Psoas muscle (tissue), 8 donors: ENCODE measurements around the gene NR2C2. TPM values are rescaled to one million over a fixed set of nuclear protein-coding genes. Genes with fewer than 3 reads are reported as not detected.

ENCODE experiments used
- ATAC-seq, 4 donors: fragments of 200-7000 bp; cut with Tn5 transposase; one replicate each; pipeline ENCODE4 v1.9.1; 2020; ENCODE audit warnings: moderate library complexity in 3 of 4, mild to moderate bottlenecking in 2 of 4
- DNase-seq, 2 donors: peaks; one replicate each; pipeline ENCODE4 v3.0.0-alpha.2; 2020
- H3K27ac ChIP-seq: fragments of 200-600 bp; one replicate; pipeline ENCODE4 v1.8.0; 2022
- H3K27me3 ChIP-seq, 3 donors: fragments of 200-600 bp in 1 of 3; one replicate each; pipeline versions ENCODE4 v1.6.1 to v1.8.0; 2013 to 2022; ENCODE audit warnings: low read length in 2 of 3, mild to moderate bottlenecking in 2 of 3, moderate library complexity in 1 of 3; ENCODE audit not compliant: insufficient read depth in 3 of 3
- H3K36me3 ChIP-seq, 2 donors: fragments of 200-600 bp in 1 of 2; one replicate each; pipeline versions ENCODE4 v1.6.1 to v1.8.0; 2013 to 2022; ENCODE audit warnings: low read depth in 1 of 2, mild to moderate bottlenecking in 1 of 2, moderate library complexity in 1 of 2; ENCODE audit not compliant: insufficient read depth in 1 of 2
- H3K4me1 ChIP-seq: fragments of 200-600 bp; one replicate; pipeline ENCODE4 v1.8.0; 2022
- H3K4me3 ChIP-seq: fragments of 200-600 bp; one replicate; pipeline ENCODE4 v1.8.0; 2022; ENCODE audit warnings: mild to moderate bottlenecking
- H3K9me3 ChIP-seq: fragments of 200-600 bp; one replicate; pipeline ENCODE4 v1.8.0; 2022
- WGBS, 3 donors: extraction: QIAGEN DNeasy Blood & Tissue Kit; methylation state at CpG; one replicate each; pipeline versions ENCODE4 v1.1.6 to v1.1.7; 2013; 5-methylcytosine and 5-hydroxymethylcytosine counted together
- intact Hi-C, 2 donors: fragments of 100-400 bp; cut with DNase I; formaldehyde crosslinking; loops; one replicate each; pipeline versions ENCODE4 v1.11.0 to v1.14.2; 2022
- polyA plus RNA-seq, 3 donors: library from polyadenylated mRNA; stranded (reverse); fragments of 200-250 nt; gene quantifications; one replicate each; pipeline ENCODE4 v1.2.3, GENCODE V29; 2013
- total RNA-seq, 4 donors: library from RNA; stranded (reverse); fragmentation: NEBNext Ultra II Directional in 2 of 4; extraction: Animal tissue kit (Norgen Biotek cat#: 25700) in 2 of 4; gene quantifications; one replicate each; pipeline versions ENCODE4 v1.2.1 to v1.2.4, GENCODE V29; 2021 to 2023
- TF ChIP-seq, protein P1 (sequence below): fragments of 200-600 bp; IDR thresholded peaks from one replicate; pipeline ENCODE4 v1.8.0; 2022; ENCODE audit warnings: antibody characterized with exemption
- donor health status: healthy with polysubstance abuse.
- donor health status: DM: no; HTN: no; CAD: no; lungs with moderate emphysema.
- donor health status: Bipolar disorder and iron deficiency.
- donor health status: healthy.
- donor health status: DM: yes; HTN: yes; CAD: no.
- donor health status: DM: no; HTN: no; CAD: no.
- donor health status: DM: no; HTN: no; CAD: no.
- donor health status: DM: yes; HTN: yes; CAD: no.

Gene NR2C2
- total and polyA plus RNA-seq, 7 donors = 8.7 to 37.1 (median 28.3) TPM

DNA sequence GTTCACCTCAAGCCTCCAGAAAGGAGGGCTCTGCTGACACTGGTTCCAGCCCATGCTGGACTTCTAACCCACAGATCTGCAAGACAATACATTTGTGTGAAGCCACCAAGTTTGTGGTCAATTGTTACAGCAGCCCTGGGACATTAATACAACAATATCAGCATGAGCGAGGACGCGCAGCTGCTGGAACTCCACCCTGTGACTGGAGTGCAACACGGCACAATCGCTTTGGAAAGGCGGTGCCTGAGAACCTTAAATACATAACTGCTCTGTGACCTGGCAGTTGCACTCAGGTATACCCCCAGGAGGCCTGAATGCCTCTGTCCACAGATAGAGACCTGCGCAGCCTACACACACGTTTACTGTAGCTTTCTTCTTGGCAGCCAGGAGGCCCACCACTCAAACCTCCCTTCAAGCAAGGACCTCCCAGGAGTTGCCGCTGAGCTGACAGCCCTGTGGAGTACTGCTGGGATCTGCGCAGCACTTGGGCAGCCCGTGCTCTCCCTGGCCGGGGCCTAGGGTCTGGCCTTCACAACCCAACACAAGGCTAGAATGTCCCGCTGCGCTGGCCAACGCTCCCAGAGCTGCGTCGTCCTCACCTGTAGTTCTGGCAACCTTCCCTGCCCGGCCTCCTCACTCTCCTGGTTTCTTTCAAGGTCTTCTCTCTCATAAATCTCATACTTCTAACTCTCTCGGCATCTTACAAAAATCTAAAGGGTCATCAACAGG, 109.5 kb downstream of the NR2C2 start:
- no peaks in the 10 kb centered on the region for H3K9me3 ChIP-seq
- no peak overlapping the region for H3K27ac ChIP-seq
- no peaks in the 10 kb centered on the region for H3K4me1 ChIP-seq
- intact Hi-C loops = loop anchor here in 1 of 2 donors (10.0 kb wide), 2 partner anchors 132 to 402 kb away; partner anchors contain the start of gene CCDC174
- 84 to 93% (median 91%) methylated on average over 19 of the region's 19 CpGs for WGBS, 3 donors
- DNase-seq (no peak), ATAC-seq (no peak)
- TF ChIP-seq, protein P1, sequence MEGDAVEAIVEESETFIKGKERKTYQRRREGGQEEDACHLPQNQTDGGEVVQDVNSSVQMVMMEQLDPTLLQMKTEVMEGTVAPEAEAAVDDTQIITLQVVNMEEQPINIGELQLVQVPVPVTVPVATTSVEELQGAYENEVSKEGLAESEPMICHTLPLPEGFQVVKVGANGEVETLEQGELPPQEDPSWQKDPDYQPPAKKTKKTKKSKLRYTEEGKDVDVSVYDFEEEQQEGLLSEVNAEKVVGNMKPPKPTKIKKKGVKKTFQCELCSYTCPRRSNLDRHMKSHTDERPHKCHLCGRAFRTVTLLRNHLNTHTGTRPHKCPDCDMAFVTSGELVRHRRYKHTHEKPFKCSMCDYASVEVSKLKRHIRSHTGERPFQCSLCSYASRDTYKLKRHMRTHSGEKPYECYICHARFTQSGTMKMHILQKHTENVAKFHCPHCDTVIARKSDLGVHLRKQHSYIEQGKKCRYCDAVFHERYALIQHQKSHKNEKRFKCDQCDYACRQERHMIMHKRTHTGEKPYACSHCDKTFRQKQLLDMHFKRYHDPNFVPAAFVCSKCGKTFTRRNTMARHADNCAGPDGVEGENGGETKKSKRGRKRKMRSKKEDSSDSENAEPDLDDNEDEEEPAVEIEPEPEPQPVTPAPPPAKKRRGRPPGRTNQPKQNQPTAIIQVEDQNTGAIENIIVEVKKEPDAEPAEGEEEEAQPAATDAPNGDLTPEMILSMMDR = no peak
- no peaks in the 10 kb centered on the region for H3K27me3 ChIP-seq
- H3K36me3 ChIP-seq = peaks cover 11 to 63% of the 10 kb centered on the region in 2 donors
- no peak overlapping the region for H3K4me3 ChIP-seq

DNA sequence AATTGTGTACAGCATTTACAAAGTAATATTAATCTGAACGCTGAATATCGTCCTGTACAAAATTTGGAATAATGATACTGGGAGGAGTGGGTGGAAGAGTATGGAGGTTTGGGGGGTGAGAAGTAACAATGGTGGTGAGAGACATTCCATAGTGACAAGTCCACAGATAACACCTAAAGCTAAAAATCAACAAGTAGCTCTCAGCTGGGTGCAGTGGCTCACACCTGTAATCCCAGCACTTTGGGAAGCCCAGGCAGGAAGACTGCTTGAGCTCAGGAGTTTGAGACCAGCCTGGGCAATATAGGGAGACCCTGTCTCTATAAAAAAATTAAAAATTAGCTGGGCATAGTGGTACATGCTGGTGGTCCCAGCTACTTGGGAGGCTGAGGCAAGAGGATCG, 112.6 kb downstream of the NR2C2 start:
- no peak for DNase-seq
- no peak overlapping the region for H3K27ac ChIP-seq
- peaks cover 13% of the 10 kb centered on the region for H3K4me1 ChIP-seq
- TF ChIP-seq, protein P1 = no peak
- ATAC-seq = no peak
- H3K36me3 ChIP-seq = peaks cover 3 to 47% of the 10 kb centered on the region in 2 donors
- H3K4me3 ChIP-seq = no peak overlapping the region
- no peaks in the 10 kb centered on the region for H3K9me3 ChIP-seq
- no peaks in the 10 kb centered on the region for H3K27me3 ChIP-seq
- 92 to 97% (median 97%) methylated on average over 3 of the region's 3 CpGs for WGBS, 3 donors
- intact Hi-C loops = no loop called here

DNA sequence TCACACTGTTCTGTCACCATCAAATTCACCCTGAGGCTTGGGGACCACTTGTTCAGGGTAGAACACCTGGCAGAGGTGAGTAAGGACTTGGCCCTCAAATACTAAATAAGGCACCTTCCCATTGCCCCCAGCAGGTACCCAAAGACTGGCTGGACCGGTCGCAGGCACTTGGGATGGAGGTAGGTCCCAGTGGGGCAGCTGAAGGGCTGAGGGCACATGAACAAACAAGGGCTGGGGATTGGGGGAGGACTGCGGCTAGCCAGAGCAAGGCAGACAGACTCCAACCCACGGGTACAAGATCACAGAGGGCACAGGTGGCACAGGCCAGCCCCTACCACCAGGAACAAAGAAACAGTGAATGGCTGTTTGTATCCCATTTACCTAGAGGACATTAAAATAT, 115.9 kb downstream of the NR2C2 start:
- DNase-seq (no peak), ATAC-seq (no peak)
- TF ChIP-seq, protein P1 = no peak
- intact Hi-C loops = no loop called here
- H3K9me3 ChIP-seq = no peaks in the 10 kb centered on the region
- H3K4me1 ChIP-seq = peaks cover 13% of the 10 kb centered on the region
- peak overlapping the region; percentile 93 for H3K4me3 ChIP-seq
- no peaks in the 10 kb centered on the region for H3K27me3 ChIP-seq
- peaks cover 0 to 22% of the 10 kb centered on the region in 2 donors for H3K36me3 ChIP-seq
- H3K27ac ChIP-seq = peak overlapping the region; percentile 92
- 73 to 80% (median 75%) methylated on average over 4 of the region's 4 CpGs for WGBS, 3 donors

DNA sequence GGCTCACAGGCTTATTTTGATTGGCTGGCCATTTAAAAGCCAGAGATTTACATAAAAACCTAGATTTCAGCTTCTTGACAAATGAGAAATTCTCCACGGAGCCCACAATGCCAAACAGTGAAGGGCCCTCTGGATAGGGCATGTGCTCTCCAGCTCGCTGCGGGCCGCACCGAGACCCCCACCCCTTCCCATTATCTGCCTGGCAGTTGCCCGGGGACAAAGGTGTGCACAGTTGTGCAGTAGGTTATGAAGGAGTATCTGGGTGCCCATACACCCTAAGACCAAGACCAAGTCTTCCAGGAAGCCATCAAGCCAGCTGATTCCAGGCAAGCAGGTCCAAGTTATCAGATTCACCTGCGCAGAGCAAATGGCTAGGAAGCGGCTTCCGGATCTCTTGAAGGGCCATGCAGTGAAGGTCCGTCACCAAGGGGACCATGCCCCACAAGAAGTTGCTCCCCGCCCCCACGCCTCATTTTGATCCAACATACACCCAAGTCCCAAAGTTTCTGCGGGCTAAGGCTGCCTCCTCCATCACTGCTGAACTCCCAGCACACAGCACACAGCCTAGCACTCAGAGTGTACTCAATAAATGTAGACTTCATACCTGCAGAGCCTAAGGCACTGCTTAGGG, 116.4 kb downstream of the NR2C2 start:
- Histone ChIP-seq H3K27ac (peak overlapping the region; percentile 92), H3K27me3 (no peaks in the 10 kb centered on the region)

More for the DNA sequence above, 116.4 kb downstream of the NR2C2 start:
- H3K4me3 ChIP-seq = peak overlapping the region; percentile 93
- ATAC-seq = no peak
- DNase-seq = no peak
- H3K9me3 ChIP-seq = no peaks in the 10 kb centered on the region
- TF ChIP-seq, protein P1 = no peak
- intact Hi-C loops = no loop called here
- peaks cover 0 to 17% of the 10 kb centered on the region in 2 donors for H3K36me3 ChIP-seq
- 82 to 87% (median 84%) methylated on average over 13 of the region's 13 CpGs for WGBS, 3 donors
- peaks cover 13% of the 10 kb centered on the region for H3K4me1 ChIP-seq
